HG02610 (cell line): Measurements from ENCODE around the gene GPR162.
A peak's percentile ranks its signal among the peaks of the same experiment; 100 is the strongest.

Source experiments
- ATAC-seq: cut with Tn5 transposase; IDR thresholded peaks from one replicate; pipeline ENCODE4 v1.9.1; 2021; ENCODE audit warnings: mild to moderate bottlenecking, moderate library complexity; ENCODE audit not compliant: unreplicated experiment

The GPR162 gene

DNA sequence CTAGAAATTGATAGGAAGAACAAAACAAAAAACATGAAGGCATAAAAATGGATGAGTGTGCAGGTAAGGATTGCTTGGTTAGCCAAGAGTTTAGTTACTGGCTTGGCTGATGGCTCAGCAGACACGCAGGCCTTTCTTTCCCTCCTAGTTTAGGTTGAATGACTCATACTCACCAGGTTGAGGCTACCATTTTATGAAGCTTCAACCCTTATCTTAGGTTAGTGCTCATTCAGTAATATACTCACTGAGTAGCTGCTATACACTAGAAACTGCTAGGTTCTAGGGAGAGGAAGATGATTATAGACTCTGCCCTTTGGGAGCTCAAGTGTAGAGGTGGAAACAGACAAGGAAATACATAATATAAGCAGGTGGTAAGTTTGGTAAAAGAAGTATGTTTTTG is 12.6 kb downstream of the GPR162 start:
- ATAC-seq, result no peak

DNA sequence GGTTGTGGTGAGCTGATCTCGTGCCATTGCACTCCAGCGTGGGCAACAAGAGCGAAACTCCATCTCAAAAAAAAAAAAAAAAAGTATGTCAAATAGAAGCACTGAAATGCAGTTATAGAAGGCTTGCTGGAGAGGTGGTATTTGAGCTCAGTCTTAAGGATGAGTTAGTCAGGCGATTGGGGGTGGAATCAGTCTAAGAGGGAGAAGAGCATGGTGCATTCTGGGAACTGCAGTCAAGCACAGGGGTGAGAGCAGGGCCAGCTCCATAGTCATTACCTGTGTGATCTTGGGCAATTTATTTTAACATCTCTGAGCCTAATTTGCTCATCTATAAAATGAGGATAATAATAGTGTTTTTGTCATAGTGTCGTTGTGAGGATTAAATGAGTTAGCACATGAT is 13.3 kb downstream of the GPR162 start:
- no peak for ATAC-seq

DNA sequence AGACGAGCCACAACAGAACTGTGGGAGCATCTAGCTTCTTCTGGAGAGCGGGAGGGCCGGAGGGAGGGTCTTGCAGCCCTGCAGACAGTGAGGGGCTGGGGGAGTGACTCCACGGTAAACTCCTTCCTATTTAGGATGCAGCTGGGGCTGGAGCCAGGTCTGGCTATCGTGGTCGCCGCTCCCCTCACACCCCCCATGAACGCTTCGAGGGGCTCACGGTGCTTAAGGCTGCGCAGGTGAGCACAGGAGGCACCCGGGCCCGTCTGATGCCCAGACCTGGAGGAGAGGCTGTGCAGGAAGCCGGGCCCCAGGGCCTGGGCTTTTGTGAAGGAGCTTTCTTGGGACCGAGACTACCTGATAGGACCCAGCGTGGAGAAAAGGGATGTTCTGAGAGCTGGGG is 15.2 kb downstream of the GPR162 start:
- no peak for ATAC-seq

DNA sequence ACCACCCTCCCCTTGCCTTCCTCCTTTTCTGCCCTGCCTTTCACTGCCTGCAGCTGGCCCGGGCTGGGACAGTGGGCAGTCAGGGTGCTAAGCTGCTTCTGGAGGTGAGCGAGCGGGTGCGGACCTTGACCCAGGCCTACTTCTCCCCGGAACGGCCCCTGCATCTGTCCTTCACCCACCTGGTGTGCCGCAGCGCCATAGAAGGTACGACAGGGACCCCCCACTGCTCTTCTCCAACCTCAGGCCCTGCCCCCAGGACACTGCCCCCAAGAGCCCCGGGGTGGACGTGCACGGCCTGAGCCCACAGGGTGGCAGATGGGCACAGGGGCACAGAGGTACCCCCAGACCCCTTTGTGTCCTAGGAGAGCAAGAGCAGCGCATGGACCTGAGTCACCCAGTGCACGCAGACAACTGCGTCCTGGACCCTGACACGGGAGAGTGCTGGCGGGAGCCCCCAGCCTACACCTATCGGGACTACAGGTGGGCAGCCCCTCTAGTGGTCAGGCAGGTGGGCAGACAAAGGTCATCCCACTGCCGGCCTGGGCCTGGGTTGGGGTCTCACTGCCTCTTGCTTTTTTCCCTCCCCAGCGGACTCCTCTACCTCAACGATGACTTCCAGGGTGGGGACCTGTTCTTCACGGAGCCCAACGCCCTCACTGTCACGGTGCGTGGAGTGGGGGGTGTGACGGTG is 15.9 kb downstream of the GPR162 start:
- no peak for ATAC-seq

DNA sequence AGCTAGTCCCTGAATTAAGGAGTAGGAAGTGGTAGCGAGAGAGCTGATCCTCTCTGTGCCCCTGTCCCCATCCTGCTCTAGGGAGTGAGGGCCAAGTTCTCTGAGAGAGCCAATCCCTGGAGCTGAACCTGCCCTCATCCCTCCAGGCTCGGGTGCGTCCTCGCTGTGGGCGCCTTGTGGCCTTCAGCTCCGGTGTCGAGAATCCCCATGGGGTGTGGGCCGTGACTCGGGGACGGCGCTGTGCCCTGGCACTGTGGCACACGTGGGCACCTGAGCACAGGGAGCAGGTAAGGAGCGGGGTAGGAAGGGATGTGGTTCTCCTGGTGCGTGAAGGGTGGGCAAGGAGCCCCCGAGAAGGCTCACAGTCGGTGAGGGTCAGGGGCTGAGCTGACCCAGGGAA is 17.2 kb downstream of the GPR162 start:
- no peak for ATAC-seq

DNA sequence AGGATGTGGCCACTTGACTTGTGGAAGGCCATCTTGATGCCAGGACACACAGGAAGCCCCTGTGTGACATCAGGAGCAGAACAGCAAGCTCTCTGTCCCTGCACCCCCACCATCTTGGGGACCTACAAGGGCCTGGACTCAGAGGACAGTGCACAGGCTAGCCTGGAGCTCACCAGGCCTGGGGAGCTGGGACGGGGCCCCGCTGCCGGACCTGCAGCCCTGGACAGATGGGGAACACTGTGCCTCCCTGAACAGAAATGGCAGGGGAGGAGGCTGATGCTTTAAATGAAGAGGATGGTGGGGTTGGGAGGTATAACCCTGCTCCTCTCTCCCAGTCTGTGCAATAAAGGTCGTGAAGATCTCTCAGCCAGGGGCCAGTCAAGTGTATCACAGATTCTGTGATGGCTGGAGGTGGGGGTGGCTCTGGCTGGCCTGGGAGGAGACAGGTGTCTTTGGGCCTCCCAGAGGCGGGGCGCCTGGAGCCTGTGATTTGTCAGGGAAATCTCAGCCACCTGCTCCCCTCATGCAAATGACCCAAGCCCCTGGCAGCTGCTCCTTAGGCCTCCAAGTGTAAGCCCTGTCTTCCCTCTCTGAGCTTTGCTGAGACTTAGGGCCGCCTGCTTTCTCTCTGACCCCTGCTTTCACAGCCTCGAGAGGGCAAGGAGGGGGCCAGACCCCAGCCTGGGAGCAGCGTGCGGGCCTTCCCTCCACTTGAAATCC is 18.0 kb downstream of the GPR162 start:
- peak; percentile 62 for ATAC-seq

DNA sequence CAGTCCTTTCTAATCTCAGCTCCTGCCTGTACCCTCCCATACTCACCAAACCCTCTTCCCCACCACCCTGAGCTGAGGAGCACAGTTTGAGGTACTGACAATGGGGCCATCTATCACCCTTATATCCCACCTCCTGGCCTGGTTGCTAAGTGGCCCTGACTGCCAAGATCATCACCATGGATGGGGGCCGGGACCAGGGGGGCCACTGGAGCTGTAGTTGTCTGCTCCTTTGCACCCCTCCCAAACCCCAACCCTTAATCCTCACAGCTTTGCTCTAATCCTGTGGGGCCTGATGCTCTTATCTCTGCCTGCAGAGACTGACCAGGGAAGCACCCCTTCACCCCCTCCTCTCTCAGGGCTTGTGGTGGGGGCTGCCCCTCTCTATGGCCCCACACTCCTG is 18.7 kb downstream of the GPR162 start:
- no peak for ATAC-seq

DNA sequence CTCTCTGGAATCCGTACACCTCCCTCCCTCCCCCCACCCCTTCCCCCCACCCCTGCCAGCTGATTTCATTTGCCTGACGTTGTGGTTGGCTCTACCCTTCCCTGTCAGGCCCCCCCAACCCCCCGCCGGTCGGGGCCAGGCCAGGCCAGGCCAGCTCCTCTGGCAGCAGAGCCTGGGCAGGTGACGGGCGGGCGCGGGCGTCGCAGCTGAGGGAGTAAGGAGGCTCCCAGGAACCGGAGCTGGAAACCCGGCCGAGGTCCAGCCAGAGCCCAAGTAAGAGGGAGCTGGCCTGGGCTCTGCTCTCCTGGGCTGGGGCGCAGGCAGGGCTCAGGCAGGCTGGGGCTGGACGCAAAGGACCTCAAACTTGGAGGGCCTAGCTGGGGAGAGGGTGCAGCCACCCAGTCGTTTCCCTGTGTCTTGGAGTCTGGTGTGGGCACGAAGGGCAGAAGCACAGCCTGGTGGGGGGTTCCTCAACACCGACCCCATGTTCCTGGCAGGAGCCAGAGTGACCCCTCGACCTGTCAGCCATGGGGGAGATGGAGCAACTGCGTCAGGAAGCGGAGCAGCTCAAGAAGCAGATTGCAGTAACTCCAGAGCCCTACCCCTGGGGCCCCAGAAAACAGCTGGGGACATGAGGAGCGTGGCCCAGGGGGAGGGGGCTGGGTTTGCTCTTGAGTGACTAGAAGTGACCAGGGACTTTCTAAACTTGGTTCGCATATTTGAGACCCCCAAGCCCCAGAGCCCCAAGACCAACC is 19.3 kb downstream of the GPR162 start, which contains the start of gene GNB3:
Gene GNB3 (plus strand): TSS at position 165 of the 755 bp plus-strand sequence. CDS start 363 bp downstream, at position 528.
- ATAC-seq, result no peak

DNA sequence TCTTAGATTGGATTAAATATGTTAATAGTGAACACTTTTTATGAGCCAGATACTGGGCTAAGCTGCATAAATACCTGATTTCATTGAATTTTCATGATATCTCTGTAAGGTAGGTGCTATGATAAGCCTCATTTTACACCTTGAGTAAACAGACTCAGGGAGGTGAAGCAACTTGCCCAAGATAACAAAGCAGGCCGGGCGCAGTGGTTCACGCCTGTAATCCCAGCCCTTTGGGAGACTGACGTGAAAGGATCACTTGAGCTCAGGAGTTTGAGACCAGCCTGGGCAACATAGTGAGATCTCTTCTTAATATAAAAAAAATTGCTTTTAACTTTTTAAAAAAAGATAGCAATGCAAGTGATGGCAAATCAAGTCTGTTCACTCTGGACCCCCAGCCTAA is 20.5 kb downstream of the GPR162 start:
- no peak for ATAC-seq

DNA sequence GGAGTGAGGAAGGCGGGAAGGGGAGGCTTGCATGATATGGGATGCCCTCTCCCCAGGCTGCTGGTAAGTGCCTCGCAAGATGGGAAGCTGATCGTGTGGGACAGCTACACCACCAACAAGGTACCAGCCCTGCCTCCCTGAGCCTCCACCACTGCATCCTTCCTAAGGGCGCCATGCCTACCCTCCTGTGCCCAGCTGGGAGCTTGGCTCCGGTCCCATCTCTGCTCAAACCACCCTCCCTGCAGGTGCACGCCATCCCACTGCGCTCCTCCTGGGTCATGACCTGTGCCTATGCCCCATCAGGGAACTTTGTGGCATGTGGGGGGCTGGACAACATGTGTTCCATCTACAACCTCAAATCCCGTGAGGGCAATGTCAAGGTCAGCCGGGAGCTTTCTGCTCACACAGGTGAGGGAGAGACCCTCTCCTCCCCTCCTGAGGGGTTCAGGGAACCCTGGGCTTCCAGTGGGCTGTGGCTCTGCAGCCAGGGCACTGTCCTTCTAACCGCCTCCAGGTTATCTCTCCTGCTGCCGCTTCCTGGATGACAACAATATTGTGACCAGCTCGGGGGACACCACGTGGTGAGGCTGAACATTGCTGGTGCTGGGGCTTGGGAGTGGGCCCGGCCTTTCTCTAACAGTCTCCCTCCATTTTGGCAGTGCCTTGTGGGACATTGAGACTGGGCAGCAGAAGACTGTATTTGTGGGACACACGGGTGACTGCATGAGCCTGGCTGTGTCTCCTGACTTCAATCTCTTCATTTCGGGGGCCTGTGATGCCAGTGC is 21.7 kb downstream of the GPR162 start:
- ATAC-seq, result no peak

DNA sequence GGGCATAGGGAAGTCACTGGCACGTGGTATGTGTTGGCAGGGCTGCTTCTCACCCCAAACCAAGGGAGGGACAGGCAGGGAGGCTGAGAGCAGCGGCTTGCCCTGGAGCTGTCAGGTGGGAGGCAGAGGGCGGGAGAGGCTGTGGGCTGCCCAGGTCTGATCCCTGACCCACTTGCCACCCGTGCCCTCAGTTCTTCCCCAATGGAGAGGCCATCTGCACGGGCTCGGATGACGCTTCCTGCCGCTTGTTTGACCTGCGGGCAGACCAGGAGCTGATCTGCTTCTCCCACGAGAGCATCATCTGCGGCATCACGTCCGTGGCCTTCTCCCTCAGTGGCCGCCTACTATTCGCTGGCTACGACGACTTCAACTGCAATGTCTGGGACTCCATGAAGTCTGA is 23.8 kb downstream of the GPR162 start:
- no peak for ATAC-seq

DNA sequence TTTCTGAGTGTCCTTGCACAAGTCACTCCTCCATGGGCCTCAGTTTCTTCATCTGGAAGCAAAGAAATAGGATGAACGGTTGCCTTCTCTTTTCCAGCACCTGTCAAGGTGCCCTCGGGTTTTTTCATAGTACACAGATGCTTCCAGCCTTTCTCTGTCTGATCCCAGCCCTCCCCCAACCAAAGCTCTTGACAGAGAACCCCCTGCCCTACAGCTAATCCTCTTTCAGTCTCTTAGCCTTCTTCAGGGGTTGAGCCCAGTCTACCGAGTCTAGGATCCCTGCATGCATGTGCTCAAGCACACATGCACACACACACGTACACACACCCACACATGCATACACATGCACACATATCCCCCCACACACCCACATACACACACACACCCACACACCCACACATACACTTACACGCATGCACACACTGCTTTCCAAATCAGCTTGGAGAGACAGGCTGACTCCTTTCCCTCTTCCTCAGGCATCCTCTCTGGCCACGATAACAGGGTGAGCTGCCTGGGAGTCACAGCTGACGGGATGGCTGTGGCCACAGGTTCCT is 24.8 kb downstream of the GPR162 start:
- no peak for ATAC-seq

DNA sequence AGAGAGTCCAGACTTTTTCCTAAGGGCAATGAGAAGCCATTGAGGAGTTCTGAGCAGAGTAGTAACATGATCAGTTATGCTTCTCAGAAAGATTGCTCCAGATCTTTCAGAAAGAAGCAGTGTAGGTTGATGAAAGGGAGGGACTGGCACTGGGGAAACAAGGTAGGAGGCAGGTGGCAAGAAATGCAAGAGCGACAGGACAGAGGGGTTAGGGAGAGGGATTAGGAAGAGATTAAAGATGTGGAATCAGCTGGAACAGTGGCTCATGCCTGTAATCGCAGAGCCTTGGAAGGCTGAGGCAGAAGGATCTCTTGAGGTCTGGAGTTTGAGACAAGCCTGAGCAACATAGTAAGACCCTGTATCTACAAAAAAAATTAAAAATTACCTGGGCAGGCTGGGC is 26.1 kb downstream of the GPR162 start:
- ATAC-seq, result no peak

DNA sequence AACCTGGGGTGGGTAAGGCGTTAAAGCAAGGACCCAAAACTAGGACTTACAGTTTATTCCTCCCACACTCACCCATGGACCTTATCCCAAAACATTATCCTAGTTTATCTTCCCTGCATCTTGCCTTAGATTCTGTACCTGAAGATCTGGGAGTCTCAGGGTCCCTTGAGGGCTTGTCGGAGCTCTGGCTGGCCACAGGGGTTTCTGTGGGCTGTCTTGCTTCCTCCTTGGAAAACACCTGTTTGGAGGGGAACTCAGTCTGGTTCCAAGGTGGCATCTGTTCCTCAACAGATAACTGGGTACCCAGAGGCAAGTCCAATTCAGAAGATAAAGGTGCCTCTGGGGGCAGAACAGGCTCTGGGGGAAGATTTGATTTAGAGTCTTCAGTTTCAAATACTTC is 27.8 kb downstream of the GPR162 start:
- ATAC-seq, result no peak

DNA sequence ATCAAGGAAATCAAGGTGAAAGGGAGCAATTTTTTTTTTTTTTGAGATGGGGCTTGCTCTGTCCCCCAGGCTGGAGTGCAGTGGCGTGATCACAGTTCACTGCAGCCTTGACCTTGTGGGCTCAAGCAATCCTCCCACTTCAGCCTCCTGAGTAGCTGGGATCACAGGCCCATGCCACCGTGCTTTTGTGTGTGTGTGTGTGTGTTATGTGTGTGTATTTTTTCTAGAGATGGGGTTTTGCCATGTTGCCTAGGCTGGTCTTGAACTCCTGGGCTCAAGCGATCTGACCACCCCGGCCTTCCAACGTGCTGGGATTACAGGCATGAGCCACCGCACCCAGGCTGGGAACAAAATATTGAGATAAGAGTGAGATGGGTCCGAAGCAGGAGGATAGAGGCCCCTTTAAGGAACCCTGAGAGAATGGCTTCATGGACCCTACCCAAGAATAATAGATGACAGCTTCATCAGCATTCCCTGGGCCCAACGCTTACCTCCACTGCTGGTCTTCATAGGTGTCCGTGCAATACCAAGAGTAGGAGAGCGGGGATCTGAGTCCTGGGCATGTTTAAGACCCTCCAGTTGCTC is 28.4 kb downstream of the GPR162 start:
- ATAC-seq, result no peak

DNA sequence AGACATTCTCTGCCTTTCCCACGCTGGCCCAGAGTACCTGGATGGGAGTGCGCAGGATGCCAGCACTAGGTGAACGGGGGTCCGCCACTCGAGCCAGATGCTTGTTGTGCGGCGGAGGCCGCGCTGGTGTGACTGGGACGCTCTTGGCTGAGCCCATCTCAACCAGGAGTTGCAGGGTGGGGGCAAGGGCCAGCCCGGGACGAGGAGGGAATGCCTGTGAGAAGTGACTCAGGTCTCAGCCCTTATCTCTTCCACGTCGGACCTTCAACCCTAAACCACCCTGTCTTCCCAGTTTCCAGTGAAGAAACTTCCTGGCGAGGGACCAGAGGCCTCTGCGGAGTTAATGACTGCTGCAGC is 29.2 kb downstream of the GPR162 start:
- no peak for ATAC-seq

DNA sequence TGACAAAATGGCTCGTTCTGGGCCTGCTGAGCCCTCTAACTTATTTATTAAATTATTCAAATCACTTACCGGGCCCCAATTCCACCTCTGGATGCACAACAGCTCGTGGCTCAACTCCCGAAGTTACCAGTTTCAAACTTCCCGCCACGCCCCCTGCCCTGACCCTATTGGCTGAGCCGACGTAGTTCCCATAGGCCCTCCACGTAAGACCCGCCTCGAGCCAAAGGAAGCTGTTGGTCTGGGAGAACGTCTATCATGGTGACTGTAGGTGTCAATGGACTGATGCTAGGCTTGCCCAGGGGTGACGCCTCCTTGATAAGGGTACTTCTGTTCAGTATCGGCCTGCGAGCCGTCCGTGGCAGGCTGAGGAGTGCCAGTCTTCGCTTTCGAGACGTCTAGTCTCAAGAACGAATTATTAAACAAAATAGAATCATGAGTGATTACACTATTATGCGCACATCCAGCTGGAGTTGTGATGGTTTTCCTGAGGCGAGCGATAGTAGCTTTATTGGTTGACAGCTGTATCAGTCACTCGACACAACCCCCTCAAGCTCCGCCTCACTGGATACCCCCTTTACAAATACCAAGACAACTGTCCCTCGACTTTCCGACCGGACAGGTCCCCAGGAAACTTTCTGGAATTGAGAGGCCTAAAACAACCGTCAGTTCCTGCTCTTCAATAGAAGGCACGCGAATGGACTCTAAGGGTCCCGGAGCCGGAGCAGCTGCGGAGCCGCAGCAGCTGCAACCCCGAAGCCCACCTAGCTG is 29.7 kb downstream of the GPR162 start, which contains the start of gene CDCA3:
Gene CDCA3 (minus strand): TSS at position 134 of the 768 bp plus-strand sequence. CDS start 334 bp downstream, outside the sequence.
- peak; percentile 57 for ATAC-seq

DNA sequence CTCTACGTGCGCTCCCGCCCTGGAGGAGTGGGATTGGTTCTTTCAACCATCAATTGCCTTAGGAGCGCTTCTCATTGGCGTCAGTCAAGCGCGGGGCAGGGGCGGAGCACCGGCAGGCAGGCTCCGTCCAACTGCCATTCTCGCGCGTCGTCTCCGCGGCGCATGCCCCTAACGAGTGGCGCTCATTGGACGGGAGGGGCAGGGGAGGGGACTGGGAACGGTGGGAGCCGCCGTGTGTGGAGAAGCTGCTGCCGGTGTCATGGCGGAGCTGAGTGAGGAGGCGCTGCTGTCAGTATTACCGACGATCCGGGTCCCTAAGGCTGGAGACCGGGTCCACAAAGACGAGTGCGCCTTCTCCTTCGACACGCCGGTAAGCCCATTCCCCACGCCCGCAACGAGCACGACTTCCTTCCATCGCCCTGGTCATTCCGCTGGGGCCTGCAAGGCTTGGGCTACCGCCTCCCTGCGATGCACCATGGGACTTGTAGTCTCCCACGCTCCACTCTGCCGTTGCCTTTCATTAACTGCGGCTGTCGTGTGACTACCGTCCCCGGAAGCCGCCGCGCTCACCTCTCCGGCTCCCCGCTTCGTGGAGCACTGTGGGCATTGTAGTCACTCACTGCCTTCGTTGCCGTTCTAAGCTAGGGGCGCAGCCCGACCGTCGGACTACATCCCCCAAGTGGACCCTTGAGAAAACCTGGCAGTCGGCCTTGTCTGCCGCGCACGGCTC is 30.5 kb downstream of the GPR162 start, which contains the start of gene USP5:
Gene USP5 (plus strand): TSS at position 230 of the 730 bp plus-strand sequence. CDS start 30 bp downstream, at position 260.
- ATAC-seq, result peak; percentile 66
